ENCODE measurements around the gene COL19A1. TPM values are rescaled to one million over a fixed set of nuclear protein-coding genes. Genes with fewer than 3 reads are reported as not detected.

Gene COL19A1
- polyA plus RNA-seq, 1 donor (not counting 4 experiments of a cell fraction or from before 2014, with no cell fraction given): not detected

DNA sequence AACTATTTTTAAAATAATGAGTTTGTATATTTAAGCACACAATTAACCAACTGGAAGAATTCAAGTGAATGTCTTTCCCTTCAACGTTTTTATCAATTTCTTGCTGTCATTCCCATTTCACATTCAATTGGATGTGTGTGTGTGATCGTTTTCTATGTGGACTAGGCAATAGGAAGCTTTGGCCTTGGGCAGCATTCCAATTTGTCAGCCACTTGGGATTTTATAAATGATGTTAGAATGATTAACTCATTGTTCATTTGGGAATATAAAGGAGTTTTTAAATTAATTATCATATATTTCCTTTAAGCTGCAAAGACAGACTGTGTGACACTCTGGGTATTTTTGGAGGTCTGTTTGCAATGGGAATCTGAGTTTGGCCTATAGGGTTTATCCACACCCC is 274.1 kb downstream of the COL19A1 start:
- H3K4me2 ChIP-seq (ENCODE audit: control insufficient read depth, extremely low read depth, insufficient read depth, low read depth, low read length): no peak overlapping the region
- no peaks in the 10 kb centered on the region for H3K27me3 ChIP-seq (ENCODE audit: control insufficient read depth, extremely low read depth, insufficient read depth, low read length)
- H3K27ac ChIP-seq (ENCODE audit: control insufficient read depth, insufficient read depth, low read length): no peak overlapping the region
- no peak for DNase-seq (ENCODE audit: low read depth, low spot score)
- dilution Hi-C loops (cut with MboI; ENCODE audit: extremely low pct_ligation_motif_present, low sequenced_read_pairs): no loop called here
- H3K4me1 ChIP-seq (ENCODE audit: control insufficient read depth, extremely low read depth, insufficient read depth, low read length): no peaks in the 10 kb centered on the region
- H3K9me1 ChIP-seq (ENCODE audit: control insufficient read depth, extremely low read depth, insufficient read depth, low read length): no peaks in the 10 kb centered on the region
- no peak overlapping the region for H3K9ac ChIP-seq (ENCODE audit: control insufficient read depth, extremely low read depth, insufficient read depth, low read length)
- H4K20me1 ChIP-seq (ENCODE audit: control insufficient read depth, extremely low read depth, insufficient read depth, low read length): no peaks in the 10 kb centered on the region
- no peaks in the 10 kb centered on the region for H3K79me2 ChIP-seq (ENCODE audit: control insufficient read depth, insufficient read depth, low read length)
- no peaks in the 10 kb centered on the region for H3K36me3 ChIP-seq (ENCODE audit: control insufficient read depth in 2 of 2, extremely low read depth in 1 of 2, insufficient read depth in 2 of 2, low read length in 2 of 2)
- H3K4me3 ChIP-seq (ENCODE audit: control insufficient read depth in 2 of 3, extremely low read depth in 1 of 3, insufficient read depth in 2 of 3, low read depth in 1 of 3, low read length in 3 of 3): no peak overlapping the region
- H2AFZ ChIP-seq (ENCODE audit: control insufficient read depth, low read length): no peak overlapping the region
- no peak for FAIRE-seq
- no peaks in the 10 kb centered on the region for H3K9me3 ChIP-seq (ENCODE audit: control insufficient read depth, low read depth, low read length)
- no peak for TF ChIP-seq EZH2 (IDR thresholded peaks at IDR 0.05; ENCODE audit: low read length)
- TF ChIP-seq, protein P1, sequence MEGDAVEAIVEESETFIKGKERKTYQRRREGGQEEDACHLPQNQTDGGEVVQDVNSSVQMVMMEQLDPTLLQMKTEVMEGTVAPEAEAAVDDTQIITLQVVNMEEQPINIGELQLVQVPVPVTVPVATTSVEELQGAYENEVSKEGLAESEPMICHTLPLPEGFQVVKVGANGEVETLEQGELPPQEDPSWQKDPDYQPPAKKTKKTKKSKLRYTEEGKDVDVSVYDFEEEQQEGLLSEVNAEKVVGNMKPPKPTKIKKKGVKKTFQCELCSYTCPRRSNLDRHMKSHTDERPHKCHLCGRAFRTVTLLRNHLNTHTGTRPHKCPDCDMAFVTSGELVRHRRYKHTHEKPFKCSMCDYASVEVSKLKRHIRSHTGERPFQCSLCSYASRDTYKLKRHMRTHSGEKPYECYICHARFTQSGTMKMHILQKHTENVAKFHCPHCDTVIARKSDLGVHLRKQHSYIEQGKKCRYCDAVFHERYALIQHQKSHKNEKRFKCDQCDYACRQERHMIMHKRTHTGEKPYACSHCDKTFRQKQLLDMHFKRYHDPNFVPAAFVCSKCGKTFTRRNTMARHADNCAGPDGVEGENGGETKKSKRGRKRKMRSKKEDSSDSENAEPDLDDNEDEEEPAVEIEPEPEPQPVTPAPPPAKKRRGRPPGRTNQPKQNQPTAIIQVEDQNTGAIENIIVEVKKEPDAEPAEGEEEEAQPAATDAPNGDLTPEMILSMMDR (optimal IDR thresholded peaks at IDR 0.05 in 1 of 3, IDR thresholded peaks at IDR 0.05 in 1 of 3, conservative IDR thresholded peaks at IDR 0.05 in 1 of 3; ENCODE audit: extremely low read depth in 1 of 3, insufficient read depth in 2 of 3, low read length in 3 of 3): no peak

DNA sequence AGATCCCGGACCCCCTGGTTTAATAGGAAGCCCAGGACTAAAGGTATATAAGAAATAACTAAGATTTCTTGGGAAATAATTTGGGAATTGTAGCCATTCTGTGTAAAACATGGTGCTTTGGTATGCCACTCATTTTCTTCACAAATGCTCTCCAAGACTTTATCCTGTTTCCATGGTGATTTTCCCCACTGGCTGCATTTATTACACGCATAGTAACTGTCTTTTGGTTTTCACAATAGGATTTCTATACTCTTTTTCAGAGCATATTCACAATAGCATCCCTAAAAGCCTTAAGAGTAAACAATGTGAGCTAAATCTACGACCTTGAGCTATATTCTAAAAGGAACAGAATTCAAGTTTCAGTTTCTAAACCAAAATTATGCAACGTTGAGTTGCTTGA is 275.7 kb downstream of the COL19A1 start:
- H3K4me1 ChIP-seq (ENCODE audit: control insufficient read depth, extremely low read depth, insufficient read depth, low read length): no peaks in the 10 kb centered on the region
- no peak overlapping the region for H3K27ac ChIP-seq (ENCODE audit: control insufficient read depth, insufficient read depth, low read length)
- FAIRE-seq (no peak), DNase-seq (ENCODE audit: low read depth, low spot score) (no peak)
- no peak overlapping the region for H2AFZ ChIP-seq (ENCODE audit: control insufficient read depth, low read length)
- H3K9me3 ChIP-seq (ENCODE audit: control insufficient read depth, low read depth, low read length): no peaks in the 10 kb centered on the region
- H3K27me3 ChIP-seq (ENCODE audit: control insufficient read depth, extremely low read depth, insufficient read depth, low read length): no peaks in the 10 kb centered on the region
- no peak overlapping the region for H3K9ac ChIP-seq (ENCODE audit: control insufficient read depth, extremely low read depth, insufficient read depth, low read length)
- no peaks in the 10 kb centered on the region for H3K9me1 ChIP-seq (ENCODE audit: control insufficient read depth, extremely low read depth, insufficient read depth, low read length)
- dilution Hi-C loops (cut with MboI; ENCODE audit: extremely low pct_ligation_motif_present, low sequenced_read_pairs): no loop called here
- H3K79me2 ChIP-seq (ENCODE audit: control insufficient read depth, insufficient read depth, low read length): no peaks in the 10 kb centered on the region
- H3K4me3 ChIP-seq (ENCODE audit: control insufficient read depth in 2 of 3, extremely low read depth in 1 of 3, insufficient read depth in 2 of 3, low read depth in 1 of 3, low read length in 3 of 3): no peak overlapping the region
- no peaks in the 10 kb centered on the region for H4K20me1 ChIP-seq (ENCODE audit: control insufficient read depth, extremely low read depth, insufficient read depth, low read length)
- TF ChIP-seq, protein P1 (optimal IDR thresholded peaks at IDR 0.05 in 1 of 3, IDR thresholded peaks at IDR 0.05 in 1 of 3, conservative IDR thresholded peaks at IDR 0.05 in 1 of 3; ENCODE audit: extremely low read depth in 1 of 3, insufficient read depth in 2 of 3, low read length in 3 of 3): no peak
- TF ChIP-seq EZH2 (IDR thresholded peaks at IDR 0.05; ENCODE audit: low read length): no peak
- H3K4me2 ChIP-seq (ENCODE audit: control insufficient read depth, extremely low read depth, insufficient read depth, low read depth, low read length): no peak overlapping the region
- H3K36me3 ChIP-seq (ENCODE audit: control insufficient read depth in 2 of 2, extremely low read depth in 1 of 2, insufficient read depth in 2 of 2, low read length in 2 of 2): no peaks in the 10 kb centered on the region

Measured in keratinocyte (primary cell).